K562 (cell line): ENCODE measurements around the gene PCDHGB5. TPM values are rescaled to one million over a fixed set of nuclear protein-coding genes. Genes with fewer than 3 reads are reported as not detected.

Experiments used
- ATAC-seq: fragments of 200-7000 bp; cut with Tn5 transposase; 3 replicates; pipeline ENCODE4 v1.9.1; 2020; ENCODE audit warnings: moderate library complexity
- BruUV-seq: library from RNA; stranded (reverse); fragments of 400-500 nt; replicated peaks from 2 replicates; lab custom pipeline; 2021; lab: Mats Ljungman, UMichigan
- CTCF ChIA-PET: fragments of 300-600 bp; formaldehyde crosslinking; extraction: SDS; loops from one replicate; lab custom pipeline; 2021; ENCODE audit warnings: low intra/inter-chr PET ratio; lab: Yijun Ruan, JAX
- POLR2A ChIA-PET: fragments of 300-600, 350-650 bp; sonication (Branson Sonifier 250); formaldehyde crosslinking; extraction: SDS; loops from one replicate; lab custom pipeline; 2021; ENCODE audit warnings: antibody characterized with exemption, inconsistent platforms; lab: Yijun Ruan, JAX
- DNase-seq, 4 experiments: peaks; one replicate each; pipeline versions ENCODE4 v3.0.0 to v3.0.0-alpha.2; 2011 to 2018; ENCODE audit warnings: low spot score in 3 of 4, mixed read lengths in 3 of 4; ENCODE audit errors: extremely low read depth in 1 of 4
- FAIRE-seq: peaks from 2 replicates; lab custom pipeline; 2011; peaks lifted over from hg19 to GRCh38; lab: Jason Lieb, UNC
- H2AFZ ChIP-seq: 2 replicates; pipeline ENCODE4 v1.6.0; 2011; ENCODE audit warnings: low read depth, low read length, control low read depth, inconsistent platforms
- H3K27ac ChIP-seq: fragments of 200-600 bp; 3 replicates; pipeline ENCODE4 v1.8.0; 2011; ENCODE audit warnings: low read depth, mild to moderate bottlenecking, control low read depth, inconsistent platforms, low read length, moderate library complexity, mixed read lengths; ENCODE audit errors: extremely low read depth
- H3K27me3 ChIP-seq, 2 experiments: fragments of 300-600 bp in 1 of 2; 2 replicates in 1 of 2; 3 replicates in 1 of 2; pipeline versions ENCODE4 v1.6.0 to v1.8.0; 2011; ENCODE audit warnings: inconsistent platforms in 2 of 2, low read length in 2 of 2, mild to moderate bottlenecking in 1 of 2, mixed read lengths in 1 of 2, moderate library complexity in 1 of 2; ENCODE audit not compliant: control insufficient read depth in 2 of 2, insufficient read depth in 2 of 2
- H3K36me3 ChIP-seq: fragments of 300-600 bp; 3 replicates; pipeline ENCODE4 v1.8.0; 2011; ENCODE audit warnings: mild to moderate bottlenecking, low read length, inconsistent platforms; ENCODE audit not compliant: control insufficient read depth, insufficient read depth
- H3K4me1 ChIP-seq, 2 experiments: fragments of 200-600 bp in 1 of 2; replicated peaks in 1 of 2; 2 replicates in 1 of 2; 3 replicates in 1 of 2; pipeline versions ENCODE4 v1.5.1 to v1.8.0; 2011; ENCODE audit warnings: inconsistent platforms in 2 of 2, low read length in 2 of 2, mild to moderate bottlenecking in 1 of 2, mixed read lengths in 1 of 2, moderate library complexity in 1 of 2; ENCODE audit not compliant: control insufficient read depth in 2 of 2, insufficient read depth in 2 of 2
- H3K4me2 ChIP-seq: 2 replicates; pipeline ENCODE4 v1.6.1; 2011; ENCODE audit warnings: low read length, control low read depth, inconsistent platforms, mixed read lengths; ENCODE audit not compliant: insufficient read depth
- H3K4me3 ChIP-seq: fragments of 200-600 bp; sonication (generic), shearing (Covaris generic); 2 replicates; pipeline ENCODE4 v1.5.1; 2016; ENCODE audit warnings: control low read depth, inconsistent platforms
- H3K79me2 ChIP-seq: fragments of 200-600 bp; 3 replicates; pipeline ENCODE4 v1.8.0; 2011; ENCODE audit warnings: low read length, inconsistent platforms; ENCODE audit not compliant: control insufficient read depth, insufficient read depth
- H3K9ac ChIP-seq, 2 experiments: 2 replicates each; pipeline versions ENCODE4 v1.6.0 to v1.6.1; 2011; ENCODE audit warnings: low read depth in 2 of 2, low read length in 2 of 2, control low read depth in 1 of 2, inconsistent platforms in 1 of 2, mild to moderate bottlenecking in 1 of 2, mixed read lengths in 1 of 2; ENCODE audit not compliant: insufficient read depth in 1 of 2
- H3K9me1 ChIP-seq: one replicate; pipeline ENCODE4 v1.6.0; 2011; ENCODE audit warnings: inconsistent platforms, mild to moderate bottlenecking, low read length, moderate library complexity; ENCODE audit not compliant: control insufficient read depth, insufficient read depth
- H3K9me3 ChIP-seq: replicated peaks from 2 replicates; pipeline ENCODE4 v1.5.1; 2011; ENCODE audit warnings: low read depth, low read length, inconsistent platforms; ENCODE audit not compliant: control insufficient read depth, insufficient read depth
- H4K20me1 ChIP-seq: replicated peaks from 2 replicates; pipeline ENCODE4 v1.6.1; 2011; ENCODE audit warnings: low read length, inconsistent platforms, mixed read lengths; ENCODE audit not compliant: control insufficient read depth, insufficient read depth
- ARNT ChIP-seq, 2 experiments: fragments of 450-650 bp; IDR thresholded peaks; 2 replicates each; pipeline ENCODE4 v1.6.1; 2016; ENCODE audit warnings: mild to moderate bottlenecking in 1 of 2
- ATF2 ChIP-seq: sonication (generic); formaldehyde crosslinking; IDR thresholded peaks from 2 replicates; pipeline ENCODE4 v1.8.1; 2022; ENCODE audit warnings: missing genetic modification reagents
- CC2D1A ChIP-seq: fragments of 450-650 bp; IDR thresholded peaks from 2 replicates; pipeline ENCODE4 v1.6.1; 2017; ENCODE audit warnings: mild to moderate bottlenecking
- CREB1 ChIP-seq, 2 experiments: sonication (generic) in 1 of 2; formaldehyde crosslinking in 1 of 2; IDR thresholded peaks; 2 replicates each; pipeline versions ENCODE4 v1.6.1 to v1.8.0; 2012 to 2022; ENCODE audit warnings: inconsistent platforms in 1 of 2, mild to moderate bottlenecking in 1 of 2, missing genetic modification reagents in 1 of 2, moderate library complexity in 1 of 2
- EHMT2 ChIP-seq: fragments of 450-650 bp; IDR thresholded peaks from 2 replicates; pipeline ENCODE4 v1.6.1; 2018; ENCODE audit warnings: antibody characterized with exemption
- KAT8 ChIP-seq: fragments of 450-650 bp; IDR thresholded peaks from 2 replicates; pipeline ENCODE4 v1.6.1; 2016; ENCODE audit warnings: low read depth, mild to moderate bottlenecking
- MAZ ChIP-seq, 2 experiments: fragments of 450-650 bp in 1 of 2; sonication (generic) in 1 of 2; formaldehyde crosslinking; IDR thresholded peaks in 1 of 2; conservative IDR thresholded peaks in 1 of 2; 2 replicates each; pipeline versions ENCODE4 v1.4.0 to v1.5.0; 2020; ENCODE audit warnings: mild to moderate bottlenecking in 1 of 2, missing genetic modification reagents in 1 of 2
- MCM7 ChIP-seq, 2 experiments: fragments of 450-650 bp; IDR thresholded peaks; 2 replicates each; pipeline ENCODE4 v1.6.1; 2016 to 2018
- PHB2 ChIP-seq: fragments of 450-650 bp; IDR thresholded peaks from 2 replicates; pipeline ENCODE4 v1.6.1; 2017; ENCODE audit warnings: low read depth
- PRPF4 ChIP-seq: fragments of 200-400 bp; formaldehyde crosslinking; IDR thresholded peaks from one replicate; pipeline ENCODE4 v1.6.1; 2017; ENCODE audit warnings: low read length, low read depth, mild to moderate bottlenecking; ENCODE audit not compliant: insufficient read depth, poor library complexity, severe bottlenecking
- RBM25 ChIP-seq: fragments of 200-400 bp; formaldehyde crosslinking; IDR thresholded peaks from 2 replicates; pipeline ENCODE4 v1.6.1; 2018; ENCODE audit warnings: low read length, low read depth, moderate library complexity; ENCODE audit not compliant: severe bottlenecking
- SMC3 ChIP-seq: conservative IDR thresholded peaks from 2 replicates; pipeline ENCODE4 v1.6.1; 2011; ENCODE audit warnings: low read depth, low read length, improper control_type of control experiment; ENCODE audit not compliant: insufficient read depth
- SRSF1 ChIP-seq: fragments of 200-400 bp; formaldehyde crosslinking; IDR thresholded peaks from 2 replicates; pipeline ENCODE4 v1.6.1; 2017; ENCODE audit warnings: mild to moderate bottlenecking, low read depth, low read length, moderate library complexity
- USF2 ChIP-seq: sonication (generic); formaldehyde crosslinking; IDR thresholded peaks from 2 replicates; pipeline ENCODE4 v1.5.0; 2020; ENCODE audit warnings: missing genetic modification reagents
- XRCC3 ChIP-seq: fragments of 450-650 bp; IDR thresholded peaks from 2 replicates; pipeline ENCODE4 v1.6.1; 2017; ENCODE audit warnings: mild to moderate bottlenecking, moderate library complexity
- WGBS: fragments of 100-300 bp; shearing (Covaris generic); methylation state at CpG from one replicate; pipeline ENCODE4 v1.1.6; 2016; ENCODE audit warnings: low coverage, mixed read lengths; ENCODE audit not compliant: insufficient coverage; ENCODE audit errors: missing lambda C conversion rate; 5-methylcytosine and 5-hydroxymethylcytosine counted together
- in situ Hi-C: fragments of 300-500 bp; cut with MboI; formaldehyde crosslinking; loops from 4 replicates; pipeline ENCODE4 v1.15.0; 2018; ENCODE audit warnings: inconsistent platforms, mixed read lengths
- intact Hi-C: fragments of 100-400 bp; cut with micrococcal nuclease; formaldehyde crosslinking; loops from 2 replicates; pipeline ENCODE4 v1.14.2; 2022
- polyA plus RNA-seq, 8 experiments: library from polyadenylated mRNA; depleted of rRNA in 4 of 8; stranded (reverse) in 5 of 8; unstranded in 3 of 8; fragments of >200 nt; fragmentation: Nextera tagmentation in 2 of 8; fragmentation: Illumina TruSeq in 1 of 8; extraction: Ambion mirVana in 2 of 8; extraction: Trizol in 1 of 8; gene quantifications; 2 replicates each; pipeline versions ENCODE4 v1.2.1 to v1.2.3, GENCODE V29; 2011 to 2014; ENCODE audit warnings: inconsistent platforms in 1 of 8, missing spikeins in 1 of 8
- total RNA-seq, 7 experiments: library from RNA; depleted of rRNA in 6 of 7; stranded (reverse); fragments of >200 nt in 6 of 7; fragmentation: Illumina TruSeq in 2 of 7; extraction: Trizol in 2 of 7; gene quantifications; 2 replicates each; pipeline versions ENCODE4 v1.2.1 to v1.2.3, GENCODE V29; 2011 to 2021; ENCODE audit warnings: low replicate concordance in 1 of 7

PCDHGB5 gene
- total and polyA plus RNA-seq, 9 of the 15 experiments (the other 6 are each of a cell fraction or from before 2014, with no cell fraction given) = 0.05 to 0.29 (median 0.12) TPM; not detected in 2

- Histone ChIP-seq H3K79me2 (no peaks in the 10 kb centered on the region), H3K4me3 (peak within 1 kb of the TSS; percentile 33), H3K27me3 (peaks cover 0 to 28% of the 10 kb centered on the region in 2 experiments; a peak in 3 of 5 replicates), H3K4me2 (peak within 1 kb of the TSS; percentile 35), H3K36me3 (no peaks in the 10 kb centered on the region), H3K9me3 (no peaks in the 10 kb centered on the region; the same call in 1 of the 2 replicates), H2AFZ (peak within 1 kb of the TSS; percentile 47; the same call in 1 of the 2 replicates), H3K9me1 (no peaks in the 10 kb centered on the region), H3K4me1 (peaks cover 3 to 17% of the 10 kb centered on the region in 2 experiments; a peak in 3 of 5 replicates), H3K9ac (peak within 1 kb of the TSS in 1 of 2 experiments; percentile 56; a peak in 2 of 4 replicates), H3K27ac (no peak within 1 kb of the TSS), H4K20me1 (no peaks in the 10 kb centered on the region)
- ATAC-seq (peak; percentile 76), FAIRE-seq (peak; percentile 66), DNase-seq (peak in 2 of 4 experiments; percentile 40 to 56)
- in situ Hi-C loops = no loop called here
- ChIA-PET POLR2A (no interaction called here), CTCF (interaction anchor here (1.0 to 2.3 kb wide), 3 partner anchors 152 to 204 kb away, joined by 3 to 12 read pairs (median 4); no protein-coding TSS in a partner anchor)
- WGBS = 10% methylated on average over 24 of the region's 24 CpGs
- intact Hi-C loops = no loop called here
- no TSS peak for BruUV-seq
- no peak for TF ChIP-seq CREB1 (IDR thresholded peaks at IDR 0.05)
- no peak for TF ChIP-seq CREB1 (CRISPR knock-in tag; IDR thresholded peaks at IDR 0.05)
- no peak for TF ChIP-seq PRPF4
- 0 out of 4 replicates have a peak, but pooled peaks of 1 of the 2 experiments have one; percentile 16 for TF ChIP-seq MAZ (CRISPR knock-in tag; conservative IDR thresholded peaks at IDR 0.05 in 1 of 2, IDR thresholded peaks at IDR 0.05 in 1 of 2)
- no peak for TF ChIP-seq PHB2
- TF ChIP-seq EHMT2 = 0 out of 2 replicates have a peak, but pooled peaks have one; percentile 18
- TF ChIP-seq RBM25 = no peak
- TF ChIP-seq ARNT (IDR thresholded peaks at IDR 0.05) = no peak
- TF ChIP-seq CC2D1A = no peak
- TF ChIP-seq SRSF1 = no peak
- 0 out of 2 replicates have a peak, but pooled peaks have one; percentile 4 for TF ChIP-seq SMC3
- no peak for TF ChIP-seq USF2 (CRISPR knock-in tag)
- TF ChIP-seq XRCC3 = no peak
- no peak for TF ChIP-seq KAT8
- TF ChIP-seq MCM7 (IDR thresholded peaks at IDR 0.05) = no peak
- TF ChIP-seq ATF2 = no peak
Measured at GRCh38 chr5:141359790-141360426, 37.8 kb upstream of the PCDHGB5 start, which contains the start of gene PCDHGB2. Gene PCDHGB2, plus strand, starts transcription at chr5:141359994. Its CDS starts 142 bp downstream, at chr5:141360136.
